DOHH2 (cell line): ENCODE measurements around the gene MYD88.

ENCODE experiments used
- CTCF ChIP-seq: fragments of 200-600 bp; sonication (generic); IDR thresholded peaks from one replicate; pipeline ENCODE4 v1.5.1; 2014; ENCODE audit warnings: antibody characterized with exemption, mild to moderate bottlenecking, low read depth, low read length; ENCODE audit not compliant: poor library complexity, severe bottlenecking
- EZH2phosphoT487 ChIP-seq: fragments of 200-600 bp; sonication (generic); IDR thresholded peaks from 2 replicates; pipeline ENCODE4 v1.6.1; 2017; ENCODE audit warnings: borderline replicate concordance, mild to moderate bottlenecking, antibody characterized with exemption, low read length, moderate library complexity, mixed read lengths

GRCh38 chr3:38151667-38152265 is 13.3 kb downstream of the MYD88 start:
- TF ChIP-seq CTCF (no peak), EZH2phosphoT487 (no peak)
